Dedifferentiated amniotic fluid mesenchymal stem cell (primary cell): ENCODE measurements around the gene MCEMP1.

Experiments
- DNase-seq: peaks from one replicate; pipeline ENCODE4 v3.0.0-alpha.2; 2016; ENCODE audit errors: extremely low spot score

MCEMP1 gene, protein sequence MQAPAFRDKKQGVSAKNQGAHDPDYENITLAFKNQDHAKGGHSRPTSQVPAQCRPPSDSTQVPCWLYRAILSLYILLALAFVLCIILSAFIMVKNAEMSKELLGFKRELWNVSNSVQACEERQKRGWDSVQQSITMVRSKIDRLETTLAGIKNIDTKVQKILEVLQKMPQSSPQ

DNA sequence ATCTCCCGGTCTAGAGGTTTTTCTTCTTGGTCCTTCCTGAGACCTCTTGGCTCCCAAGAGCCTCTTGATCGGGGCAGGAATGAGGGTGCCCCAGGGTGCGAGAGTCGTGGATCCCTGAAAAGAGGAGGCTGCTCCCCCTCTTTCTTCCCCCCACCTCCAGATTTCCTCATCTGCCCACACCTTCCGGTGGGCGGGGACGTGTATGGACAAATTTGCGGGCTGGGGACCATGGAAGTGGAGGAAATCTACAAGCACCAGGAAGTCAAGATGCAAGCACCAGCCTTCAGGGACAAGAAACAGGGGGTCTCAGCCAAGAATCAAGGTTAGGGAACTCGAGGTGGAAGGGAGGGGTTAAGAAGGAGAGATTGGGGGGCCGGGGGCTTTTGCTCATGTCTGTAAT lies at the start of gene MCEMP1:
TSS of gene MCEMP1 (plus strand) at position 237 of the 400 bp plus-strand sequence. CDS start at position 268, 31 bp downstream.
- DNase-seq = no peak

DNA sequence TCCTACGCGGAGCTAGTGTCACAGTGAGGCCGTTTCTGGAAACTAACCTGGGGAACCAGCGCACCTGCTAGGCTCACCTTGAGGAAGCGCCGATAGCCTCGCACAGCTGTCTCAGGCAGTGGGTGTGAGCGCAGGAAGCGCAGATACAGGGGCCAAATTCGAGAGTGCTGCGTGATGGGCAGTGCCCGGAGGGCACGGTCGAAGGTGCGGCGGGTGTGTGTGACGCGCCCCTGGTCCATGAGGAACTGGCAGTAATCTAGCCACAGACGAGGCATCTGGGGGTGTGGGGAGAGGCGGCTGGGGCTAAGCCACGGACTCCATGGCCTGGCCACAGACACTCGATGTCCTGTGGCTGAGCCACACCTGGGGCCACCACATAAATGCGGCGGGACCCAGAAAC lies 49.7 kb upstream of the MCEMP1 start:
- no peak for DNase-seq

DNA sequence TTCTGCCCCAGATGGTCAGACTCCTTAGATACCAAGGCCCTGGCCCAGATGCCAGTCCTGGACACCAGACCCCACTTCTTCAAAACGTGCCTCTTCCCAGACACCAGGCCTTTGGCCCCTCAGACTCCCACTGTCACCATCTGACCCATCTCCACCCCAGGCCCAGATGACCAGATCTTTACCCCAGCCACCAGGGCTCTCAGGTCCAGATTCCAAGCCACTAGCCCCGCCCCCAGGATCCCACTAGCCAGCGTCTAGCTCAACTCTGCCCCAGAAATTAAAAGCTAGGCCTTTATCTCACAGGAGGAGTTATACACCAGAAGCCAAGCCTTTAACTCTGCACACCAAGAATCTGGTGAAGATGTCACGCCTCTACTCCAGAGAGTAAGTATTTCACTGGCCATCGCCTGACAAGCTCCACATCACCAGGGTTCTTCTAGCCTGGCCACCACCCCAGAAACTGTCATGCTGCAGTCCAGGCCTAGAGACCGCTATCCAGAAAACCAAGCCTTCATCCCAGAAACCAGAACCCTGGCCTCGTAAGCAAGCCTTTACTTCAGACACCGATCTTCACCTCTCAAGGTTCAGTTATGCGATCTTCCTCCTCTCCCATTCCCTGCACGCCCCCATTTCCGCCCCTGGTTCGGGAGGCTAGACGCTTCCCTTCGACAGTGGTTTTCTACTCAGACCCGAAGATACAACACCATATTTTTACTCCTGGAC lies 48.1 kb upstream of the MCEMP1 start:
- DNase-seq = no peak

DNA sequence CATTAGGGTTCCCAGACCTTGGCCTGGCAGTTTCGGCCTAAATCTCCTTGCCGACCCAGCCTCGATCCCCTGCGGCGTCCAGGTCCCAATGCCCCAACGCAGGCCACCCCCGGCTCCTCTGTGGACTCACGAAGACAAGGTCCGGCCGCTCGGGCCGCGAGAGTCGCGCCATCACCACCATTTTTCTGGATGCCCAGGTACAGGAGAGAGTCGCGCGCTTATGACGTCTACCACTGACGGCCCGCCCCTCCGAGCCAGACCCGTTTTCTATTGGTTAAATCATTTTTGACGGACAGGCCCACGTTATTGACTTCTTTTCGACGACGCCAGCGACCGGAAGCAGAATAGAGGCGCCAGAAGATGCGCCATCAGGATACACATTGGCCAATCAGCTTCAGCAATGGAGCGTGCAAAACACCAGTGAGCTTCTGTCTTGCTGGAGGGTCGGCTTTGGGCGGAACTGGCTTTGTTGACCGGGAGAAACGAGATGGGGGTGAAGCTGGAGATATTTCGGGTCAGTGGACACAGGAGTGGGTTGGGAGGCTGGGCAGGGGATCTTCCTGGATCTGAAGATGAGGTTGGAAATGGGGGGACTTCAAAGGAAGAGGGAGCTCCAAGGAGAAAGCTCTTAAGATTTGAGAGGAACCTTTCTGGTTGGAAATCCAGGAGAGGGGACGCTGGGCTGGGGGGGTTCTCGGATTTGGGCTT lies 47.4 kb upstream of the MCEMP1 start, which contains the start of the genes PET100 and XAB2:
TSS of gene PET100 (plus strand) at position 447 of the 708 bp plus-strand sequence. CDS start at position 488, 41 bp downstream.
TSS of gene XAB2 (minus strand) at position 199 of the 708 bp plus-strand sequence. CDS start at position 181, 18 bp downstream.
- DNase-seq = peak; percentile 99

DNA sequence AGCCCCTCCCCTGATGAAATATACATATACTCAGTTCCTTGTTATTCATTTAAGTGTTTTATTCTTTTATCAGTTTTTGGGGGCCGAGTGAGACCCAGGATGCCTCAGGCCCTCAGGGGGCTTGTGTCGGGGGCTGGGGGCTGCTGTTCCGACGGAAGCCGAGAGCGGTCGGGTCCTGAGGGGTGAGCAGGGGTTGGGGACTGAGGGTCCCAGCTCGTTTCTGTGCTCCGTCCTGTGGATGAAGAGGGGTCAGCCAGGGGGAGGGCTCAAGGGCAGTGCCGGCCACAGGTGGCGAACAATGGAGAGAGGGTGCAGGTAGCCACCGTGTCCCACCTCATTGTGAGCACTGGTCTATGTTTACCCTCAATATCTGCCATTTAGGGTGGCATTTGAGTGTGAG lies 45.3 kb upstream of the MCEMP1 start:
- no peak for DNase-seq

DNA sequence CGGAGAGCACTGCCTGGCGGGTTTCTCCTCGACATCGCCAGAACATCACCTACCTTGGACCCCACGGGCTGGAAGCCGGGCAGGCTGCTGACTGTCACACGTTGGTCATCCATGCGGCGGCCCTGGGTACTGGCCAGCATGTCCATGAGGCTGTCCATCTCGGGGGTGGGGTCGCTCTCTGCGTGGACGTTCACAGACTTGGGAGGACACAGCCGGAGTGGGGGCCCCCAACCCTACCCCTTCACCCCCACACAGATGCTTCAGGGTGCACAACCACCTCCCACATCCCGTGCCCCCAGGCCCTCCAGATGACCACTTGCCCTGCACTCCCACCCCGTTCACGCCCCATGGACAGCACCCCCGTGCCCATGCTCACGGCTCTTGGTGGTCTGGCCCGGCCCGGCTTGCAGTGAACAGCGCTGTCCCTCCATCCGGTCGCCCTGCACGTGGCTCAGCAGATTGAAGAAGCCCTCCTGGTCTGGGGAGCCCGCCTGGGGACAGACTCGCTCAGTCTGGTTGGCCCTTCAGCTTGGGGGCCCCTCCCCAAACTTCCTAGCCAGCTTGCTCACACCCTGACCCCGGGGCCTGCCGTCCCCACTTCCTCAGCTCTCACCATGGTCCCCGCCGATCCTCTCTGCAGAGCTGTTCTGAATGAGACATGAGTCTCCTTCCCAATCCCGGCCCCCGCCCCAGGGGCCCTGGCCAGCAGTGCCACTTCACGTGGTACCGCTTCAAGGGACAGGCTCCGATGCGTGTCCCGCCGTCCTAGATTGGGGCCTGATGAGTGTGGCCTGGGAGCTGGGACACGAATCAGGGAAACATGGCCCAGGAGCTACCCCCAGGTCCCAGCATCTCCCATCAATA lies 44.3 kb upstream of the MCEMP1 start:
- DNase-seq = no peak

DNA sequence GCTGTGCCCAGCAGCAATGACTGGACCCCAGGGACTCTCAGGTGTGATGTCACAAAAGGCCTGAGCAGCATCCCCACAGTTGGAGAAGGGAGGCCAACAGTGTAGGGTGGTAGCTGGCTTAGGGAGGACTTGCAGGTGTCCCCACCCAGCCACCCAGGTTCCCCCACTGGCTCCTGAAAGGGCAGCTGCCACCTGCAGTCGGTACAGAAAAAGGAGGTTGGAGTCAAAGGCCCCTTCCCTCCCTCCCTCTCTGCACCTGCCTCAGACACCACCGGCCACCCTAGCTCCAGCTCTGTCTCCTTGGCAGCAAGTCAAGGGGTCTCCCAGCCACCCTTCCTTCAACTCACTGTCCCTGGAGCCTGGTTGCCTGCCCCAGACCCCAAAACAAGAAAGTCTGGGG lies 43.2 kb upstream of the MCEMP1 start, which contains the start of gene PCP2:
TSS of gene PCP2 (minus strand) at position 22 of the 400 bp plus-strand sequence. CDS start 262 bp downstream, outside the sequence.
- no peak for DNase-seq

DNA sequence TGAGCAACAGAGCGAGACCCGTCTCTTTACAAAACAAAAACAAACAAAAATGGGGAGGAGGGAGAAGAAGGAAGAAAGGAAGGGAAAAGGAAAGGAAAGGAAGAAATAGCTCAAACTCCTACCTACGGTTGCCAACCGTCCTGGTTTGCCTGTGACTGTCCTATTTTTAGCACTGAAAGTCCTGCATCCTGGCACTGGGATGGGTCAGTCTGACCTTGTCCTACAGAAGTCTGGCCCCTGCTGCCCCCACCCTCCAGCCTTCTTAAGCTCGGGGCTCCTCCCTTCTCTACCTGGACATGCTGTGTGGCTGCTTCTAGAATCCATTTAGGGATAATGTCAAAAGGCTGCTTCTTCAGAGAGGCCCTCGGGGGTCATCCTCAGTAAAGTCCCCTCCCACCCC lies 41.2 kb upstream of the MCEMP1 start:
- DNase-seq = no peak

DNA sequence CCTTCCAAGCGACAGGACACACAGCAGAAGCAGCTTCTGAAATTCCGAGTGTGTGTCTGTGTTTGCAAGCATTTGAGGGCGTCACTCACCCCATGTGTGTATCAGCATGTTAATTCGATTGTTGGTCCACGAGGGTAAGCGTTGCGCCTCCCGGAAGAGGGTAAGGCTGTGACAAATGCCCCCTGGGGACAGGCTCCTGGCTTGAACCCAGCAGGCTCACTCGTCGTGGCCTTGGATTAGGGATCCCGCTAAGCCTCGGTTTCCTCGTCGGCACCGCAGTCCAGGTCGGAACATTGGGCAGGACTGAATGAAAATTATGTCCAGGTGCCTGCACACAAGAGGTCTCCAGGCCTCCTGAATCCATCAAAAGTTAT lies 40.6 kb upstream of the MCEMP1 start:
- no peak for DNase-seq

DNA sequence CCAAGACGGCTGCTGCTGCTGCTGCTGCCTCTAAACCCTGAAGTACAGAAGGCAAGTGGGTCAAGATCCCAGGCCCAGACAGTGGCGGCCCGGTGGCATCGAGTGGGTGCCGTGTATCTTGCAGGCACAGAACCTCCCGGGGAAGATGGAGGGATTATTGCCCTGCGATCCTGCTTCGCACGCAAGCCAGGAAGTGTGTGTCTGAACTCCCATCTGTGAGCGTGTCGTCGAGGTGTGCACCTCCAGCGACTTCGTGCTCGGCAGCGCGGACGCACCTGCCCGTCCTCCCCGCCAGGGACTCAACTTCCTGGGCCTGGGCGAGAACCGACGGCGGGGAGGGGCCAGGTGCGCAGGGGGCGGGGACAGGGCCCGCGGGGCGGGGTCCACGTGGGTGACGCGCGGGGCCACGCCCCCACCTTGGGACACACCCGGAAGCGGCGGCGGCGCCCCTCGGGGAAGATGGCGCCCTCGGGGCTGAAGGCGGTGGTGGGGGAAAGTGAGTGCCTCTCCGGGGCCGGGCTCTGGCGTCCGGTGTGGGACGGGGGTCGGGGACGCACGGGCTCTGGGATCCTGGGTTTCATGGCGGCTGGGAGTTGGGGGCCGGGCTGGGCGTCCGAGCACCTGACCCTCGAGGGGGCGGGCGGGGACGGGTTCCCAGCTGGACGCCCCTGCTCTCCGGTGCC lies 40.1 kb upstream of the MCEMP1 start, which contains the start of gene STXBP2:
TSS of gene STXBP2 (plus strand) at position 420 of the 683 bp plus-strand sequence. CDS start at position 460, 40 bp downstream.
- DNase-seq = no peak

DNA sequence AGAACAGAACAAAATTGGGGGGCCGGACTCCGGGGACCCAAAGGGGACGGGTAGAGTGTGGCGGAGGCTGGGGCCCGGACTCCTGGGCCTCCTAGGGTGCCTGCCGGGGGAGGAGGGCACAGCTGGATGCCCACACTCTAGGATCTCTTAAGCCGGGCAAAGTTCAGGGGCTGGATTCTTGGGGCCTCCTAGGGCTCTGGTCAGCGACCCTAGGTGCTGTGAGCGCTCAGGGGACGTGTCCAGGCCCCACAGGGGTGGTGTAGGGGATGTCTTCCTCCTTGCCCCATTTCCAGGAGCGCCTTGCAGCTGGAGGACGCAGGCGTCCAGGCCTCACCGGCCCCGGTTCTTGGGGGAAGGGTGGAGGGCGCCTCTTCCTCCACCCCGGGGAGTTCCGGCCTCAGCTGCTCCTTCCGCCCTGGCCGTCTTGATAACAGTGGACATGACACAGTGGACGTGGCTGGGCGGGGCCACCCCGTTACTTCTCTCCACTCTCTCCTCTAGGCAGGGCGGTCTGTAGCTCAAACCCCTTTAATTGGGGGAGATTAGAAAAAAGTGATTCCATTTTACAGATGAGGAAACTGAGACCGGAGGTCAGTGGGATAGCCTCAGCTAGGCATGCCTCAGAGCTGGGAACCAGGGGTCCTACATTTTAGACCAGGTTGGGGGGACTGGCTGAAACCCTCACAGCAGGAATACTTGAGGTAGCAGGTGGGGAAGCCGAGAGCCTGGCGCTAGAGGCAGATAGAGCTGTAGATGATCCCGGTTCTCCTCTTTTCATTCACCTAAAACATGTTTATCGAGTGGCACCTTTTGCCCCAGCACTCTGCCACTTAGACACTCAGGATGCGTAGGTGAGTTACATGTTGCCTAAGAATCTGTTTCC lies 39.3 kb upstream of the MCEMP1 start:
- DNase-seq = no peak

DNA sequence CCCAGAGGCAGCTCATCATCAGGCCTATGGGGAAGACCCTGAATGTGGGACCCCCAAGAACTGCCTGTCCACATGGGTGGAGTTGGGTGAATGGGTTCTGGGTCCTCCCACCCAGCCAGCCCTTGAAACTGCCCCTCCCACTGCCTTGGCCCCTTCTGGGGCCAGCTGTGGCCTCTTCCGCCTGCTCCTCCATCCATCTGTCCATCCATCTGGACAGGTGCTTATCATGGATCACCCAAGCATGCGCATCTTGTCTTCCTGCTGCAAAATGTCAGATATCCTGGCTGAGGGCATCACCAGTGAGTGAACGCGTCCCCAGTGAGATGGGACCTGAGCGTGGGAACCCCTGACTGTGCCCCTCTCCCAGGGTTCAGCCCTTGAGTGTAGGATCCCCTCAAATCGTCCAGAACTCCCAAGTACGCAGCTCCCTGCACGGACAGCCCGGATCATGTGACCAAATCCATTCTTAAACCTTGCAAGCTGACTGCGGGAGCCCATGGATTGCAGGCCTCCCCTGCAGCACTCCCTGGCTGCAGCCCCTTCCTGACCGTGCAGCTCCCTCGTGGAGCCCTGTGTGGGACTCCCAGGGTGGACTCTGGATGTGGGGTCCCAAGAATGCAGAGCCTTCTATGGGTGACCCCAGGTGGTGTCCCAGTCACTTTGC lies 38.0 kb upstream of the MCEMP1 start:
- DNase-seq = no peak

DNA sequence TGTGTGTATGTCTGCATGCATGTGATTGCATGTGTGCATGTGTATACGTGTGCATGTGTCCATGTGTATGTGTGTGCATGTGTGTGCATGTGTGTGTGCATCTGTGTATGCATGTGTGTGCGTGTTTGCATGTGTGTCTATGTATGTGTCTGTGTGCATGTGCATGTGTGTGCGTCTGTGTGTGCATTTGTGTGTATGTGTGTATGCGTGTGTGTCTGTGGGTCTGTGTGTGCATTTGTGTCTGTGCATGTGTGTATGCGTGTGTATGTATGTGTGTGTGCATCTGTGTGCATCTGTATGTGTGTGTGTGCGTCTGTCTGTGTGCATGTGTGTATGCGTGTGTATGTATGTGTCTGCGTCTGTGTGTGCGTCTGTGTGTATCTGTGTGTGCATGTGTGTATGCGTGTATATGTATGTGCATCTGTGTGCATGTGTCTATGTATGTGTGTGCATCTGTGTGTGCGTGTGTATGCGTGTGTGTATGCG lies 37.0 kb upstream of the MCEMP1 start:
- no peak for DNase-seq

DNA sequence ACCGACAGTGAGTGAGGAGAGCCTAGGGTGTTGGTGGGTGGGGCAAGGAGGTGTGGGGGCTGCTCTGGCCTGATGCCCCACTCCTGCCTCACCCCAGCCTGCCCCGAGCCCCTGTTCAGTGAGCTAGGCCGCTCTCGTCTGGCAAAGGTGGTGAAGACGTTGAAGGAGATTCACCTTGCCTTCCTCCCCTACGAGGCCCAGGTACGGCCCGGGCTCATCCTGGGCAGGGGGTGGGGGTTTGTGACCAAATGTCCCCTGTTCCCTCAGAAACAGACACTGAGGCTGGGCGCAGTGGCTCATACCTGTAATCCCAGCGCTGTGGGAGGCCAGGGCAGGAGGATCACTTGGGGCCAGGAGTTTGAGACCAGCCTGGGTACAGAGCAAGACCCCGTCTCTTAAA lies 36.1 kb upstream of the MCEMP1 start:
- no peak for DNase-seq

DNA sequence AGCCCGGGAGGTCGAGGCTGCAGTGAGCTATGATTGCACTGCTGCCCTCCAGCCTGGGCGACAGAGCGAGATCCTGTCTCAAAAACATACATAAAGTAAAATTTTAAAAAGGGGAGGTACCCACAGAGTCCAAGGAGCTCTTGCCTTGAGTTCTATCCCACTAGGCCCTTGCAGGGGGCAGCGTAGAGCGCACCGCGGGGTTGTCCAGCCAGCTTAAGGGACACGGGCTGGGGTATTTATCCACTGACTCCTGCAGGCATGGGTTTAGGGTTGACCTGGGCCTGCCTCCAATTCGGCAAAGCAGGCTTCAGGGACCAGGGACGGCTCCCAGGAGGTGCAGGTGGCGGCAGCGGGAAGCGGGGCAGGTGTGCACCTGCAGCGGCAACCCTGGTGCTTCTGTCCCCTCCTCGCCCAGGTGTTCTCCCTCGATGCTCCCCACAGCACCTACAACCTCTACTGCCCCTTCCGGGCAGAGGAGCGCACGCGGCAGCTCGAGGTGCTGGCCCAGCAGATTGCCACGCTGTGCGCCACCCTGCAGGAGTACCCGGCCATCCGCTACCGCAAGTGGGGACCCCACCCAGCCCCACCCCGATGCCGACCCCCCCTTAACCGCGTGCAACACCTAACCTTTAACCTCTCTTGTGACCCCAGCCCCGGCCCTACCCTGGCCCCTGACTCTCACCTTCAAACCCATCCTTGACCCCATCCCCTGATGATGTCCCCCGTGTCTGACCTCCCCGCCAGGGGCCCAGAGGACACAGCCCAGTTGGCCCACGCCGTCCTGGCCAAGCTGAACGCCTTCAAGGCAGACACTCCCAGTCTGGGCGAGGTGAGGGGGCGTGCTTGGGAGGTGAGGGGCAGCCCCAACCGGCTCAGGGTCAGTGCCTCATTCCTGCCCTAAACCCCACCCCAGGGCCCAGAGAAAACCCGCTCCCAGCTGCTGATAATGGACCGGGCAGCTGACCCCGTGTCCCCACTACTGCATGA lies 35.3 kb upstream of the MCEMP1 start:
- DNase-seq = no peak

DNA sequence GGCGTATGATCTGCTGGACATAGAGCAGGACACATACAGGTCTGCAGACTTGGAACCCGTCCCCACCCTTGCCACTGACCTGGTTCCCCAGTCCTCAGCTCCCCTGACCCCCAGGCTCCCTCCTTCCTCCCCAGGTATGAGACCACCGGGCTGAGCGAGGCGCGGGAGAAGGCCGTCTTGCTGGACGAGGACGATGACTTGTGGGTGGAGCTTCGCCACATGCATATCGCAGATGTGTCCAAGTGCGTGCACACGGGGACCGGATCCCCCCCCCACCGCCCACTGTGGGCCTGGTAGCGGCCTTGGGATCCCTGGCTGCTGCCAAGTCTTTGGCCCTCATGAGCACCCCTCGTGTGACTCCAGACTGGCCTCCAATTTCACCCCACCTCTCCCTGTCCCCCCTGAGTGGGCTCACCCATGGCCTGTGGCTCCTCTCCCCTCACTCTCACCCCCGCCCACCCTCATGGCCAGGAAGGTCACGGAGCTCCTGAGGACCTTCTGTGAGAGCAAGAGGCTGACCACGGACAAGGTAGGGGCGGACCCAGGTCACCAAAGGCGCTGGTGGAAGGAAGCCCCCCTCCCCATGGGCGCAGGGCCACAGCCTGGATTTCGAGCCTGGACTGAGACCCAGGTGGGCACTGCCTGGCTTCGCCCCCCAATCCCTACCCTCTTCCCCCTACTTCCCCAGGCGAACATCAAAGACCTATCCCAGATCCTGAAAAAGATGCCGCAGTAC lies 34.4 kb upstream of the MCEMP1 start:
- no peak for DNase-seq

DNA sequence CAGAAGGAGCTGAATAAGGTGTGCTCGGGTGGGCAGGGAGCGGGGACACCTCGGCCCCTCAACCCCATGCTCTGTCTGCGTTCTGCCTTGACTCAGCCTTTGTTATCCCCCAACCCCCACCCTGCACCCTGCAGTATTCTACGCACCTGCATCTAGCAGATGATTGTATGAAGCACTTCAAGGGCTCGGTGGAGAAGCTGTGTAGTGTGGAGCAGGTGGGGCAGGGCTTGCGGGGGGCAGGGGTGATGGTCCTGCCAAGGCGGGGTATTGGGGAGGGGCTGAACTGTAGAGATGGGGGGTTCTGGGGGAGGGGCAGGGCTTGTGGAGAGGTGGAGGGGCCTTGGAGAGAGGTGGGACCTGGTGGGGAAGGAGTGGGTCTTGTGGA lies 33.9 kb upstream of the MCEMP1 start:
- DNase-seq = no peak
